ENCODE results near the gene CEBPA. TPM values are rescaled to one million over a fixed set of nuclear protein-coding genes. Genes with fewer than 3 reads are reported as not detected.

CEBPA gene
- total RNA-seq, 2 experiments from 2014 or later: 0.84 to 1.4 TPM

- Histone ChIP-seq H3K9me3 (ENCODE audit: control insufficient read depth in 1 of 2, insufficient read depth in 1 of 2, low read length in 2 of 2) (no peaks in the 10 kb centered on the region), H3K4me3 (ENCODE audit: low read length) (no peak overlapping the region), H3K27ac (ENCODE audit: low read depth in 1 of 2, low read length in 2 of 2) (no peak overlapping the region), H3K36me3 (ENCODE audit: insufficient read depth, low read length) (no peaks in the 10 kb centered on the region), H3K4me1 (ENCODE audit: insufficient read depth, low read length) (peaks cover 22% of the 10 kb centered on the region), H3K27me3 (ENCODE audit: control insufficient read depth in 1 of 2, insufficient read depth in 2 of 2, low read length in 2 of 2) (no peaks in the 10 kb centered on the region)
- Mint-ChIP-seq H3K4me3 (no peak overlapping the region), H3K27me3 (peaks cover 5% of the 10 kb centered on the region), H3K4me1 (ENCODE audit: low read depth) (peaks cover 7% of the 10 kb centered on the region), H3K36me3 (ENCODE audit: low read depth) (no peaks in the 10 kb centered on the region), H3K9me3 (no peaks in the 10 kb centered on the region), H3K27ac (no peak overlapping the region)
- ChIA-PET POLR2A (no interaction called here), CTCF (no interaction called here)
- ATAC-seq (ENCODE audit: poor library complexity) (no peak), DNase-seq (no peak)
- no peak for TF ChIP-seq CTCF (IDR thresholded peaks at IDR 0.05)
- intact Hi-C loops (cut with DNase I, micrococcal nuclease): no loop called here
Observed at GRCh38 chr19:33282036-33282671, 20.2 kb downstream of the CEBPA start.

GRCh38 chr19:33281296-33281926 is 20.9 kb downstream of the CEBPA start:
- Histone ChIP-seq H3K27ac (ENCODE audit: low read depth in 1 of 2, low read length in 2 of 2) (no peak overlapping the region), H3K4me3 (ENCODE audit: low read length) (no peak overlapping the region), H3K36me3 (ENCODE audit: insufficient read depth, low read length) (no peaks in the 10 kb centered on the region), H3K4me1 (ENCODE audit: insufficient read depth, low read length) (peaks cover 15% of the 10 kb centered on the region), H3K27me3 (ENCODE audit: control insufficient read depth in 1 of 2, insufficient read depth in 2 of 2, low read length in 2 of 2) (no peaks in the 10 kb centered on the region), H3K9me3 (ENCODE audit: control insufficient read depth in 1 of 2, insufficient read depth in 1 of 2, low read length in 2 of 2) (no peaks in the 10 kb centered on the region)
- POLR2A ChIA-PET: no interaction called here
- Mint-ChIP-seq H3K4me3 (no peak overlapping the region), H3K36me3 (ENCODE audit: low read depth) (no peaks in the 10 kb centered on the region), H3K27me3 (peaks cover 5% of the 10 kb centered on the region), H3K9me3 (no peaks in the 10 kb centered on the region), H3K27ac (no peak overlapping the region), H3K4me1 (ENCODE audit: low read depth) (peaks cover 7% of the 10 kb centered on the region)
- CTCF ChIA-PET: no interaction called here
- intact Hi-C loops (cut with DNase I, micrococcal nuclease): no loop called here
- ATAC-seq (ENCODE audit: poor library complexity) (no peak), DNase-seq (no peak)
- no peak for TF ChIP-seq CTCF (IDR thresholded peaks at IDR 0.05)

- CTCF ChIA-PET: no interaction called here
- no peaks in the 10 kb centered on the region for H3K9me3 ChIP-seq (ENCODE audit: control insufficient read depth in 1 of 2, insufficient read depth in 1 of 2, low read length in 2 of 2)
- no peak overlapping the region for H3K4me3 Mint-ChIP-seq
- H3K27ac ChIP-seq (ENCODE audit: low read depth in 1 of 2, low read length in 2 of 2): no peak overlapping the region
- no peaks in the 10 kb centered on the region for H3K36me3 Mint-ChIP-seq (ENCODE audit: low read depth)
- DNase-seq: peak in 1 of 14 experiments; percentile 19
- H3K36me3 ChIP-seq (ENCODE audit: insufficient read depth, low read length): no peaks in the 10 kb centered on the region
- H3K9me3 Mint-ChIP-seq: no peaks in the 10 kb centered on the region
- H3K27me3 Mint-ChIP-seq: peaks cover 3% of the 10 kb centered on the region
- no peak overlapping the region for H3K27ac Mint-ChIP-seq
- ATAC-seq (ENCODE audit: poor library complexity): no peak
- TF ChIP-seq CTCF (IDR thresholded peaks at IDR 0.05): no peak
- no peaks in the 10 kb centered on the region for H3K27me3 ChIP-seq (ENCODE audit: control insufficient read depth in 1 of 2, insufficient read depth in 2 of 2, low read length in 2 of 2)
- intact Hi-C loops (cut with DNase I, micrococcal nuclease): no loop called here
- peaks cover 7% of the 10 kb centered on the region for H3K4me1 Mint-ChIP-seq (ENCODE audit: low read depth)
- H3K4me3 ChIP-seq (ENCODE audit: low read length): no peak overlapping the region
- POLR2A ChIA-PET: interaction anchor here (0.6 kb wide), 1 partner anchor 94 kb away, joined by 3 read pairs; no protein-coding TSS in a partner anchor
- peaks cover 15% of the 10 kb centered on the region for H3K4me1 ChIP-seq (ENCODE audit: insufficient read depth, low read length)
Observed at GRCh38 chr19:33280351-33280921, 21.9 kb downstream of the CEBPA start.

Data from CD4-positive, alpha-beta T cell (primary cell).